Measurements from ENCODE around the gene MAP4K5.
"Not testable (repeated sequence)": the region's sequence is repeated elsewhere in the genome, so short reads cannot be mapped to it uniquely, and the experiment has no call there.

The MAP4K5 gene

DNA sequence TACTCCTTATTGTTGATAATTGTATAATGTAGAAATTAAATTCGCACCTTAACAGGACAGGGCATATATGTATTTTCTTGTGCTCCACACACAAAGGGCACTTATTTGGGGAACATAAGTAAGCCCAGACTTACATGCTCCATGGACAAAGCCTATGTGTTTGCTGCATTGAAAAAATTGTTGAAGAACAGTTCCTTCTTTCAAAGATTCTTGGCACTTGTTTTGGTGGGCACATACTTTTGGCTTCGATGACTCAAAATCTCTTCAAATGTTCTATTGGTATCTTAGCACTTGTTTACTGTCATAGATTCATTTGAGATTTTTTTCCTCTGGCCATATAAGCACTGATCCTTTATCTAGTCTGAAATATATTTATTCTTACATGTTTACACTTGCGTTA is 1.4 kb upstream of the MAP4K5 start:
- FAIRE-seq, result no peak
- no peak for DNase-seq (ENCODE audit: extremely low spot score, insufficient read length, low read depth)

DNA sequence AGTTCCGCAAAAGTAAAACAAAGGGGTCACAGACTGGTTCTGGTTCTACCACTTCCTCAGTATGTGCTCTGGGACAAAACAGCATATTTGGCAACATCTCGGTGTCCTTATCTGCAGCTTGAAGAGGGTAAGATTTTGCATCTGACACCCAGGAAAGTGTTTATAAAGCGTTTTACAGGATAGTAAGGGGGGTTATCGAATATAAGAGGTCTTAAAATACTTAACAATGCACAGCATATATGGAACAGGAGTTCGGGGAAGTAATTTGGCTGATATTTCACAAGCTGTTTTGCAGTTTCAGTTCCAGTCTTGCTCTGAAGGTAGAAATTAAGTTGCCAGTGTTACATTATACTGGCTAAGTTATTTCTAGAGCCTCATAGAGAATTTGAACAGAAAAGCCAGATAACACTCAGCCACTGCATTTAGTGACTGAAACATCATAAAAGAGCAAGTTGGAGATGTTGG is 904 bp upstream of the MAP4K5 start:
- peak; percentile 15 for FAIRE-seq
- no peak for DNase-seq (ENCODE audit: extremely low spot score, insufficient read length, low read depth)

DNA sequence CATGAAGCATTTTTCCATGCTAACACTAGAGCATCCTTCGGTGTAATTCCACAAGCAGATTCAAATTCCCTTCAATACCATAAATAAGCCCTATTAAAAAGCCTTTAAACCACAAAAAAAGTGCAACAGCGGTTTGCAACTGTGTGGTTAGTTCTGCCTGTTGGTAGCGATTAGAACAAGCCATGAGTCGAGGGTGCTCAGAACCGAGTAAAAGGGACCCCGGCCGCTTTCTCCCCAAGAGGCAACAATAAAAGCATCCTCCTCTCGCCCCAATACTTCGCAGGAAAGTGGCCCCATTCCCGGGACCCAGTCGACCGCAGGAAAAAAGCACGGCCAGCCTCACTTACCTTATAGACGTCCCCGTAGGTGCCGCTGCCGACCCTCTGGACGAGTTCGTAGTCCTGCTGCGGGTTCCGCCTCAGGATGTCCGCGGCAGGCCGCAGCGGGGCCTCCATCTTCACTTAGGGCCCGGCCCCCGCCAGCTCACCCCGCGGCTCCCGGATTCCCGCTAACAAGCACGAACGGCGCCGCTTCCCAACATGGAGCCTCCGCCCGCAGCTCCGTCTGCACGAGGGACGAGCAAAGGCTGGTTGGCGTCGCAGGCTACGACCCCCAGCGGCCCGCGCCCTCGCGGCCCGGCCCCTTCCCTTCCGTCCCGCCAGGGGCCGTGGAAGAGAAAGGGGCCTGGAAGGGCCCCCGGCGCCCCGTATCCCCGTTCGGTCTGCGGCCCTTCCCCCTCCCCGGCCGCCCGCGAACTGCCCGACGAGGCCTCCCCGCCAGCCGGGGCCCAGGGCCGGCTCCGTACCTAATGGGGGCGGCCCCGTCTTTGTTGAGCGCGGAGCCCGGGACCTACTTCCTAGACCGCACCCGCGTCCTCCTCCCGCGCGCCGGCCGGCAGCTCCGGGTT is 521 bp downstream of the MAP4K5 start:
- peak; percentile 44 for FAIRE-seq
- no peak for DNase-seq (ENCODE audit: extremely low spot score, insufficient read length, low read depth)

GRCh38 chr14:50530794-50531365 is 1.5 kb downstream of the MAP4K5 start:
- DNase-seq (ENCODE audit: extremely low spot score, insufficient read length, low read depth), result no peak
- FAIRE-seq, result peak; percentile 42

GRCh38 chr14:50530358-50530757 is 2.0 kb downstream of the MAP4K5 start:
- FAIRE-seq, result no peak
- no peak for DNase-seq (ENCODE audit: extremely low spot score, insufficient read length, low read depth)

DNA sequence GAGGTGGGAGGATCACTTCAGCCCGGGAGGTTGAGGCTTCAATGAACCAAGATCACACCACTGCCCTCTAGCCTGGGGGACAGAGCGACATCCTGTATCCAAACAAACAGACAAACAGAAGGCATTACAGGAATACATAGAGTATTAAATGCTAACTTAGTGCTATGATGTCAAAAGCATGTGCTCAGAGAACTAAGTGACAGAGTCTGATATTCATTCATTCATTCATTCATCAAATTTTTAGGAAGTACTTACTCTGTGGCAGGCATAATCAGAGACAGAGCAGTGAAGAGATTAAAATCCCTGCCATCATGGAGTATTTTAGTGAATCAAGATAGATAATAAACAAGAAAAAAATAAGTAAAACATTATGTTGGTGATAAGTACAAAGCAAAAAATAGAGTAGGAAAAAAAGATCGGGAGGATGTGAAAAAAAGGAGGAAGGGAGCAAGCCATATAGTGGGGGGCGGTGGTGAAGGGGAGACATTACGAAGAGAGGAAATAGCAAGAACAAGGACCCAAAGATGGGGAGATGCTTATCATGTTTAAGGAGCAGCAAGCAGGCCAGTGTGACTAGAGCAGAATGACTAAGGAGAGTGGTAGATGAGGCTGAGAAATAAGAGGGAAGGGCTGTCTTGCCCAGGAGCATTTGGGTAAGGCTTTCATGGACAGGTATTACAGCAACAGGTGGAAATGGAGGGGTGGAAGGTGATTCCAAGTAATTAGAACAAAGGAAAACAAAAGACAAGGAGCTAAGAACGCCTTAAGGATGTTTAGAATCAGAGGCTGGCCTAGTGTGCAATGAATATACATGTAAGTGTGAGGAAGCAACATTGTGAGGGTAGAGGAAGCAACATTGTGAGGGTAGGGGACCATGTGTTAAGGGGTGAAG is 2.8 kb downstream of the MAP4K5 start:
- DNase-seq (ENCODE audit: extremely low spot score, insufficient read length, low read depth) (no peak), FAIRE-seq (no peak)

GRCh38 chr14:50528000-50528399 is 4.4 kb downstream of the MAP4K5 start:
- FAIRE-seq (no peak), DNase-seq (ENCODE audit: extremely low spot score, insufficient read length, low read depth) (no peak)

DNA sequence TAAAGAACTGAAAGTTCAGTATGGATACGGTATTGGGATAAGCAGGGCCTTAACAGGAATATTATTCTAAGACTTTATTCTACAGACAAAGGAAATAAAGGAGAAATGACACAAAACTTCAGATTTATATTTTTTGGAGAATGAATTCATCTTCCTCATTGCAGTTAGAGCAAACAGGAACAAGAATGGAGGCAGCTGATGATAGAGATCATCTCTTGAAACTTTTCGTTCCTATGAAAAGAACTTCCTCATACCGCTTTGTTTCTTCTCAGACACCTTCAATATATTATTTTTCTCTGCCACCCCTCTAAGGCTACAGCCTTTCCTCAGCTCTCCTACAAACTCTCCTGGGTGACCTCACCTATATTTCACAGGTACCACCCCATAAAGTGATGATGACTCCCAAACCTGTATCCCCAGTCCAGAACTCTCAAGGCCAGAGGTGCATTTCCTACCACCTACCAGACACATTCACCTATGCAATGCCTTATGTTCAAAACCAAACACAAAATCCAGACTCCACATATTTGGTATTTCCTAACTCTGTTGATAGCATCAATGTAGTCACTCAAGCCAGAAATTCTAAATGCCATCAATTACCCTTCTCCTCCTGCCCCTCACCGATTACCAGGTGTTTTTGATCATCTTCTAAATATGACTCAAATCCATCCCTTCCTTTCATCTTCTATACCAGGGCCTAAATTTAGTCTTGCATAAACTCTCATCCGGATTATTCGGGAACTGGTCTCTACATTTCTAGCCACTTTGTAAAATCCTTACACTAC is 7.4 kb downstream of the MAP4K5 start:
- DNase-seq (ENCODE audit: extremely low spot score, insufficient read length, low read depth) (no peak), FAIRE-seq (peak; percentile 35)

GRCh38 chr14:50524060-50524459 is 8.3 kb downstream of the MAP4K5 start:
- FAIRE-seq (peak; percentile 84), DNase-seq (ENCODE audit: extremely low spot score, insufficient read length, low read depth) (no peak)

- FAIRE-seq, result peak; percentile 59
- DNase-seq (ENCODE audit: extremely low spot score, insufficient read length, low read depth), result no peak
Observed at GRCh38 chr14:50523271-50524041, 8.9 kb downstream of the MAP4K5 start.

DNA sequence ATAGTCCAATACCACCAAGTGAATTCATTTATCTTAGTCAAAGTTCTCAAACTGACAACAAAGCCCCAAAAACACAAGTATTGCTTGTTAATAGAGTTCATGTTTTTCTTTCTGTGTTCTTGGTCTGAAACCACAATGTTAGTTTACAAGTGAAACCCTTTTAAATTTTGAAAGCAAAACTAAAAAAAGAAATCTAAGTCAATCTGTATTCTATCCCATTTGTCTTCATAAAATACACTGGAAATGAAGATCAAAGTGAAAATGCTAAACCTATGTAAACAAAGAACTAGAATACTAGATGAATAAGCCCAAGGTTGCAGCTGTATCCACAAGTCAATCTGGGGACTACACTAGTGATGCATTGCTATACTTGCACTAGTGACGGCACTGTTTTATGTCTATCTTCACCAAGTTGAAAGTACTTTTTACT is 10.4 kb downstream of the MAP4K5 start:
- peak; percentile 85 for FAIRE-seq
- no peak for DNase-seq (ENCODE audit: extremely low spot score, insufficient read length, low read depth)

DNA sequence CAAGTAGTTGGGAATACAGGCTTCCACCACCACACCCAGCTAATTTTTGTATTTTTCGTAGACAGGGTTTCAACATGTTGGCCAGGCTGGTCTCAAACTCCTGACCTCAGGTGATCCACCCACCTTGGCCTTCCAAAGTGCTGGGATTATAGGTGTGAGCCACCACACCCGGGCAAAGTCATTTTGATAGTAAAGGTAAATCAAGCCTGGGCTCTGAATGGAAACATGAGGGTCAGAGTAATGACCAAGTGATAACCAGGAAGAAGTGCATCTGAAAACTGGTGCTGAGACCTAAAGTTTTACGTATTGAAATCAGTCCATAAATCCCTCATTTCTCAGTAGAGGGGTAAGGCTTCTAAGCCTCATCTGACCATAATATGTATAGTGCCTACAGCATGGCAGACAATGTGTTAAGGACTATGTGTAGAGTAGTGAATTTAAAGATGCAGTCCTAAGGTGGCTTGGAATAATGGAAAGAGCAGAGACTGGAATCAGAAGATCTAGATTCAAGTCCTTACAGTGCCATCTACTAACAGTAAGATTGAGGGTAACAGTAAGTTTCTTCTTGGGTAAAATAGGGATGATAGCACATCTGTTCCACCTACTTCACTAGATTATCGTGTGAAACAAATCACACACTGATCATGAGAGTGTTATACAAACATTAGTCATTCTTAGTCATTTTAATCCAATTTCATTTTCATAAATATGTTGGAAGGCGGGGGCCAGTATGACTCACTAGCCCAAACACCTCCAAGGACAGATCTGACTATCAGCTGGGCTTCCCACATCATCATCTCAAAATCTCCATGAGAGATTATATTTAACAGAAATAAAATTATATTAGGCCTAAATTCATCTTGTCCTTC is 11.2 kb downstream of the MAP4K5 start:
- FAIRE-seq, result peak; percentile 85
- no peak for DNase-seq (ENCODE audit: extremely low spot score, insufficient read length, low read depth)

- FAIRE-seq, result no peak
Observed at GRCh38 chr14:50516091-50516490, 16.3 kb downstream of the MAP4K5 start.

GRCh38 chr14:50512463-50512862 is 19.9 kb downstream of the MAP4K5 start:
- DNase-seq (ENCODE audit: extremely low spot score, insufficient read length, low read depth) (no peak), FAIRE-seq (no peak)

More at GRCh38 chr14:50516091-50516490, 16.3 kb downstream of the MAP4K5 start:
- DNase-seq (ENCODE audit: extremely low spot score, insufficient read length, low read depth), result no peak

DNA sequence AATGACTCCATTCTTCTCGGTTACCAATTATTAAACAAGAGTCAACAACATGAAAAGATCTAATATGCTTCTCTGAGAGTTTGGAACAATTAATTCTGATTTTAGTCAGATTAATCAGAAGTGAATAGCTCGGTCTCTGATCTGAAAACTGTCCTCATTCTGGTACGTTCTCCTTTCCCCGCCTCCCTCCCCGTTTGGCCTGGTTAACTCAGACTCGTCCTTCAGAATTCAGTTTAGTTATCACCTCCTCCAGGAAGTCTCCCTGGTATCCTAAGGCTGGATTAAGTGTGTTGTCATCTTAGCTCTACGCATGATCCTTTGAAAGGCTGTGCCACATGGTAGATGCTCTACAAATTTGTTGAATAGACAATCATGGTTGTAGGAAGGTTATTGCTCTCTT is 22.2 kb downstream of the MAP4K5 start:
- peak; percentile 12 for FAIRE-seq
- no peak for DNase-seq (ENCODE audit: extremely low spot score, insufficient read length, low read depth)

DNA sequence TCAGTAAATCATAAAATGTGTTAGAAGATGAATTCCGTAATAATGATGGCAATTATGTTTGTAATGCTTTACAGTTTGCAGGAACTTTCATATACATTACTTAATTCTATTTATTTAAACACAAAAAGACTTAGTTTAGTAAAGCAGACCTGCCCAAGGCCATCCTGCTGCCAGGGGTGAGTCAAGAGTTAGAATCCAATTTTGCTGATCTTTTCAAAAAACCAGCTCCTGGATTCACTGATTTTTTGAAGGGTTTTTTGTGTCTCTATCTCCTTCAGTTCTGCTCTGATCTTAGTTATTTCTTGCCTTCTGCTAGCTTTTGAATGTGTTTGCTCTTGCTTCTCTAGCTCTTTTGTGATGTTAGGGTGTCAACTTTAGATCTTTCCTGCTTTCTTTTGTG is 25.3 kb downstream of the MAP4K5 start:
- FAIRE-seq; DNase-seq (ENCODE audit: extremely low spot score, insufficient read length, low read depth): not testable (repeated sequence)

GRCh38 chr14:50501642-50502041 is 30.7 kb downstream of the MAP4K5 start:
- no peak for DNase-seq (ENCODE audit: extremely low spot score, insufficient read length, low read depth)
- no peak for FAIRE-seq

GRCh38 chr14:50497351-50497750 is 35.0 kb downstream of the MAP4K5 start:
- FAIRE-seq, result no peak
- DNase-seq (ENCODE audit: extremely low spot score, insufficient read length, low read depth), result no peak
